Measurements from ENCODE around the gene PMFBP1.
A peak's percentile ranks its signal among the peaks of the same experiment; 100 is the strongest.

PMFBP1 gene

GRCh38 chr16:72134507-72134906 is 37.4 kb downstream of the PMFBP1 start:
- Mint-ChIP-seq H3K27me3 (ENCODE audit: low read depth, poor library complexity) (peaks cover 12% of the 10 kb centered on the region), H3K36me3 (ENCODE audit: low read depth) (peaks cover 9% of the 10 kb centered on the region), H3K9me3 (no peaks in the 10 kb centered on the region), H3K4me1 (peaks cover 9% of the 10 kb centered on the region), H3K27ac (no peak overlapping the region), H3K4me3 (no peak overlapping the region)
- no peak for DNase-seq
- TF ChIP-seq CTCF (IDR thresholded peaks at IDR 0.05), result no peak

- DNase-seq, result no peak
- peaks cover 12% of the 10 kb centered on the region for H3K27me3 Mint-ChIP-seq (ENCODE audit: low read depth, poor library complexity)
- H3K4me1 Mint-ChIP-seq, result peaks cover 22% of the 10 kb centered on the region
- no peaks in the 10 kb centered on the region for H3K9me3 Mint-ChIP-seq
- H3K4me3 Mint-ChIP-seq, result no peak overlapping the region
- TF ChIP-seq CTCF (IDR thresholded peaks at IDR 0.05), result no peak
- H3K27ac Mint-ChIP-seq, result no peak overlapping the region
- H3K36me3 Mint-ChIP-seq (ENCODE audit: low read depth), result peaks cover 10% of the 10 kb centered on the region
Observed at GRCh38 chr16:72132726-72133125, 39.2 kb downstream of the PMFBP1 start.

GRCh38 chr16:72131036-72131435 is 40.9 kb downstream of the PMFBP1 start:
- H3K36me3 Mint-ChIP-seq (ENCODE audit: low read depth), result peaks cover 10% of the 10 kb centered on the region
- H3K4me3 Mint-ChIP-seq, result no peak overlapping the region
- no peaks in the 10 kb centered on the region for H3K9me3 Mint-ChIP-seq
- TF ChIP-seq CTCF (IDR thresholded peaks at IDR 0.05), result no peak
- no peak for DNase-seq
- H3K27ac Mint-ChIP-seq, result peak overlapping the region; percentile 52
- peaks cover 12% of the 10 kb centered on the region for H3K27me3 Mint-ChIP-seq (ENCODE audit: low read depth, poor library complexity)
- peaks cover 28% of the 10 kb centered on the region for H3K4me1 Mint-ChIP-seq

GRCh38 chr16:72129976-72130656 is 41.8 kb downstream of the PMFBP1 start:
- no peaks in the 10 kb centered on the region for H3K9me3 Mint-ChIP-seq
- no peak overlapping the region for H3K27ac Mint-ChIP-seq
- TF ChIP-seq CTCF (IDR thresholded peaks at IDR 0.05), result no peak
- peaks cover 12% of the 10 kb centered on the region for H3K27me3 Mint-ChIP-seq (ENCODE audit: low read depth, poor library complexity)
- peaks cover 10% of the 10 kb centered on the region for H3K36me3 Mint-ChIP-seq (ENCODE audit: low read depth)
- DNase-seq, result no peak
- peaks cover 37% of the 10 kb centered on the region for H3K4me1 Mint-ChIP-seq
- H3K4me3 Mint-ChIP-seq, result no peak overlapping the region

GRCh38 chr16:72128701-72129100 is 43.3 kb downstream of the PMFBP1 start:
- H3K4me1 Mint-ChIP-seq, result peaks cover 40% of the 10 kb centered on the region

More at GRCh38 chr16:72128701-72129100, 43.3 kb downstream of the PMFBP1 start:
- no peak for TF ChIP-seq CTCF (IDR thresholded peaks at IDR 0.05)
- Mint-ChIP-seq H3K4me3 (no peak overlapping the region), H3K9me3 (no peaks in the 10 kb centered on the region), H3K27ac (no peak overlapping the region), H3K36me3 (ENCODE audit: low read depth) (peaks cover 10% of the 10 kb centered on the region), H3K27me3 (ENCODE audit: low read depth, poor library complexity) (peaks cover 9% of the 10 kb centered on the region)
- DNase-seq, result no peak
